Pulmonary artery endothelial cell (primary cell): ENCODE data around the gene ZNF766. TPM values are rescaled to one million over a fixed set of nuclear protein-coding genes. Genes with fewer than 3 reads are reported as not detected.
"Not testable (repeated sequence)": the region's sequence is repeated elsewhere in the genome, so short reads cannot be mapped to it uniquely, and the experiment has no call there.

ENCODE experiments used
- DNase-seq: peaks from one replicate; pipeline ENCODE4 v3.0.0-alpha.2; 2011; ENCODE audit warnings: low read depth, low spot score
- total RNA-seq: library from RNA; depleted of rRNA; stranded (reverse); fragments of >200 nt; gene quantifications from 2 replicates; pipeline ENCODE4 v1.2.3, GENCODE V29; 2014

The ZNF766 gene
- total RNA-seq: 9.1 and 10.6 TPM in 2 replicates

DNA sequence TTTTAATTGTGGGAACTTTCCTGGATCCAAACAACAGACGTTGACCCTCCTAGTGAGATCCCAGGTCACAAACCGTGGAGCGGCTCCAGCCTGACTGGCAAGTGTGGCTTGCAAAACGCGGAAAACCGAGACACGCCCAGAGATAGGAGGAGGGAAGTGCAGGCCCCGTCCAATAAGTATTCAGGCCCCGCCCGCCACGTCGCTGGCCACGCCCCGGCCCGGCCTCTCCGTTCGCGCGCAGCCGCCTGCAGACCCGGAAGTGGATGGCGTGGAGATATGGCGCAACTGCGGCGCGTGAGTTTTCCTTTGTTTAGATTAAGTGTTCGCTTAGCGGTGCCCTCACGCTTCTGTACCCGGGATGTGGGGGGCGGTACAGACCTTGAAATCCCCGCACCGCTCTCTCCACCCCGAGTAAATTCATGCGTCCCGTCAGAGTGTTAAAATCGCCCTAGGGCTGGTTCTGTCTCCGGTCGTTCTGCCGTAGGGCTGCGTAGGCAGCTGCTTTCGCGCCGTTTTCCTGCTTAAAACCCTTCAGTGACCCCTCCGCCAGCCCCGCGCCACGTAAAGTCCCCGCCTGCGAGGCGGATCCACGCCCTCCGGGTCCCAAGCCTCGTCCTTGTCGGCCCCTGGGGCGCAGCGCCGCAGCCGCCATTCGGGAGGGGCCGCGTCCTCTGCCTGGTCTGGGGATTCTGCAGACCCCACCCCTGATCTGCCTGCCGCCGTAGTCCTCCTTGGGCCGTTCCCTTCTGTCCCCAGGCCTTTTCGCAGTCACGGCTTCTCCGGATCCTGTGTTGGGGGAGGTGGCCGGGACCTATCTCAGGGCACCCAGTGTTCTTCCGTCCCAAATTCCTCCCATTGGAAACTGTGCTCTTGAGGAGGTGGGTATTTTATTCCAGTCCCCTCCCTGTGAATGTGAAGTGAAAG is at the start of gene ZNF766:
TSS of gene ZNF766 (plus strand) at position 250 of the 924 bp plus-strand sequence. CDS start at position 277, 27 bp downstream.
- DNase-seq: peak; percentile 80

DNA sequence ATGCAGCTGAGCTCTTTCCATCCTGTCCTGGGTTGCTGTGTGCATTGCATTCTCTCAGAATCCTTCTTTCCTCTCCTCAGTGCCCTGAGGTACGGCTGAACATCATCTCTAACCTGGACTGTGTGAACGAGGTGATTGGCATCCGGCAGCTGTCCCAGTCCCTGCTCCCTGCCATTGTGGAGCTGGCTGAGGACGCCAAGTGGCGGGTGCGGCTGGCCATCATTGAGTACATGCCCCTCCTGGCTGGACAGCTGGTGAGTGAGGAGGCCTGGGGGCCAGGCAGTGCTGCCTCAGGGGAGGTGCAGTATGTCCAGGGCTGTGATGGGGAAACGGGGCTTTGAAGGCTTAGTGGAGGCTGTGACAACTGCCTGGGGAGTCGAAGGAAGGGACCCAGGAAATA is 49.8 kb upstream of the ZNF766 start:
- no peak for DNase-seq

DNA sequence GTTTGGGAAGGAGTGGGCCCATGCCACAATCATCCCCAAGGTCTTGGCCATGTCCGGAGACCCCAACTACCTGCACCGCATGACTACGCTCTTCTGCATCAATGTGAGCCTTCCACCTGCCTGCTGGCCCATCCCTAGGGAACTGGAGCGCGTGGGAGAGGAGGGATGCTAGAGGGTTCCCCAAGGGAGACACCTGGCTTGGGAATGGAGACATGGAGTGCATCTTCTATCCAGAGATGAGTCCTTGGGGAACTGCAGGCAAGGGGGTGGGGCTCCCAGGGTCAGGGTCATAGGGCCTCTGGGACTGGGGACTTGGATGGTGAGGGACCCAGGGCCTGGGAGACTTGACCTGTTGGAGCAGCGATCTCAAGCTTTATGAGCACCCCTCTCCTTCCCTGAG is 48.4 kb upstream of the ZNF766 start:
- no peak for DNase-seq

DNA sequence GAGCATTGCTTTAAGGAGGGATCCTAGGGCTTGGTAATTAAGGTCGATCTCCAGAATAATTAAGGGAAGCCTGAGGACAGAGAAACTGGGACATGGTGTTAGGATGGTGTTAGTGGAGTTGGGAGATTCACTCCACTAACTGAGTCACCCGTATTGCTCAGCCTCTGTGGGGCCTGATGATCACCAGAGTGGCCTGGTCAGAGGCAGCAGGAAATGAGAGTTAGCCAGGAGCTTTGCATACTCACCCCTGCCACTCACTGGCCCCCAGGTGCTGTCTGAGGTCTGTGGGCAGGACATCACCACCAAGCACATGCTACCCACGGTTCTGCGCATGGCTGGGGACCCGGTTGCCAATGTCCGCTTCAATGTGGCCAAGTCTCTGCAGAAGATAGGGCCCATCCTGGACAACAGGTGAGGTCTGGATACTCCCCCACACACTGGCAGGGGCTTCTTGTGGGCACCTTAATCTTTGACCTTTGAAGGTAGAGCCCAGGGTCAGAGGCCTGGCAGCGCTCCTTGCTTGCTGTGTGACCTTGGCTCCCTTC is 47.5 kb upstream of the ZNF766 start:
- no peak for DNase-seq

DNA sequence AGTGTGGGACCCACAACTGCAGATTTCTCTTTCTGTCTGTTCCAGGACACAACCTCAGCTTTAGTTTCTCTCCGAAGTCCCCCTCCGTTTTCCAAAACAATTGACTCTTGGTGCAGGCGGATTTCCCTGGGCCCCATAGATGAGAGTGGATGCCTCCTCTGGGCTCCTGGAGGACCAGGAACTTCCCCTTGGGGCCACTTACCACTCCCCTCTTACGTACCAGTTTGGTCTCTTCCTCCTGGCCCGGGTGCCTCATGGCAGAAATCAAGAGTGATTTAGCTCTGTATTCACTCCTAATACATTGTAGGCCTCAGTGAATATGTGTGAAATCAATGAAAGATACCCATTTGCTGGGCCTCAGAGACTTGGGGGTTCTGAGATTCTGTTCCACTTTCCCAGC is 45.2 kb upstream of the ZNF766 start:
- no peak for DNase-seq

DNA sequence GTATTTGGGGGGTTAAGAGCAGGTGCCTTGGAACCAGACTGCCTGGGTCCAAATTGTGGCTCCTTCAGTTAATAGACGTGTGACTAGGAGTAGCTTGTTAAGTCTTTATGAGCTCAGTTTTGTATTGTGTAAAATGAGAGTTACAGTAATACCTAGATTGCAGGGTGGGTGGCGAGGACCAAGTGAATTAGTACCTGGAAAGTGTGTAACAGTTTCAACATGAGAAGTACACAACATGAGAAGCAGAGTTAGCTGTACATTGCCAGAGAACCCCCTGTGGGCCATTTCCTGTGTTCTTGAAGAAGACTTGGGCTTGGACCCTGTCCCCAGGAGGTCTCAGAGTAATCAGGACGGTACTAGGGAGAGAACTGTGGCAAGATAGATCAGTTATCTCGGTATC is 42.7 kb upstream of the ZNF766 start:
- no peak for DNase-seq

DNA sequence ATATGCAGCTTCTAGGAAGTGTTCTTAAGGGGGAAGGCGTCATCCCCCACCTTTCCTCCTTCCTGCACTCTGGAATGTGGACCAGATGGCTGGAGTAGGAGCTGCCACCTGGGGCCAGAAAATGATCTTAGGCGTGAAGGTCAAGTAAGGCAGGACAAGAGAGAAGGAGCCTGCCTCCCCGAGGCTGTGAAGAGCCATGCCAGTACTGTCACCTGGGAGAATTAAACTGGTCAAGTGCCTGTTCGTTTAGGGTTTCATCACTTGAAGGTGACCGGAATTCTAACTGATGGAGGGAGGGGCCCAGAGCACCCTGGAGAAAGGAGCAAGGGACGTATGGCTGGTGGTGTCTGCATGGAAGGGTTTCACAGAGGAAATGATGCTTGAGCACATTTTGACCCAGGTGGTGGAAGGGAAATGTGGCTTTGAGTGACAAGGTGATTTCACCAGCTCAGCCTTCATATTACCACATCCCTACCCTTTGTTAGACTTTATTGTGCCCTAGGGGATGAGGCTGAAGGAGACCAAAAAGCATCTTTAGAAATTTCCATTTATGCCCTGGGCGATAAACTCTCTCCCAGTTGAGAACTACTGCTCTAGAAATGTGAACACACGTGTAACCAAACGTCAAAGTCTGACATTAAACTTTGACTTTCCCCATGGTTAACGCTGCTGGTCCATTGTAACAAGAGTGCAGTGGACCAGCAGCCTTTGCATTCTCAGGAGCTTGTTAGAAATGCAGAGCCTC is 42.0 kb upstream of the ZNF766 start:
- no peak for DNase-seq

DNA sequence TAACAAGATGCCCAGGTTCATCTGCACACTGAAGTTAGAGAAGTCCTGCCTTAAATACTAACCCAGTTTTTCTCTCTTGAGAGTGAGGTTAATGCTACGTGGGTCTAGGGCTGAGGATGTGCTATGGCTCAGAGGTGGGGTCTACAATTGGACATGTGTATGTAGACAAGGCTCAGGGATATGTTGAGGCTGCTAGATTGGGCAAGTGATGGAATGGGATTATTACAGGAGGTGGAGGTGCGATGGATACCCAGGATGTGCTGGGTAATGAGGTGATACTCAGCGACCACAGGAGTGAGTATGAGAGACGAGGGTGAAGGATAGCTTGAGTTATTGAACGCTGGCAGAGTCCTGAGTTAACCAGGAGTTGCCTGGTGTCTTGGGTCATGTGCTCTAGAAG is 41.4 kb upstream of the ZNF766 start:
- DNase-seq: no peak

DNA sequence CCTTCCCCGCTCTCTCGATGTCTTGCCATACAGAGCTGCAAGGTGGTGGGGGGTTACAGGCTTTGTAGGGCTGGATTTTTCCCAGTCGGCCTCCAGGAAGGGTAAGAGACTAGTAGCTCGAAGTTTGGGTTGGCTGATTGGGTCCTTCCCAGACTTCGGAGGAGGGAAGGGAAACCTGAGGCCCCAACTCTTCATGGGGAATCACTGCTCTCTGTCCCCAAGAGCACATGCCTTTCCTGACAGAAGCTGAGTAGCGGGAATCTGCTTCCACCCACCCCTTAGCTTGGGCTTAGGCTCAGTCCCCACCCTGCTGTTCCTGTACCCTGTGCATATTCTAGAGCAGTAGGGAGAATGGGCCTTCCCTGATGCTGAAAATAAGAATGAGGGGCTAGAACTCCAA is 39.9 kb upstream of the ZNF766 start:
- no peak for DNase-seq

DNA sequence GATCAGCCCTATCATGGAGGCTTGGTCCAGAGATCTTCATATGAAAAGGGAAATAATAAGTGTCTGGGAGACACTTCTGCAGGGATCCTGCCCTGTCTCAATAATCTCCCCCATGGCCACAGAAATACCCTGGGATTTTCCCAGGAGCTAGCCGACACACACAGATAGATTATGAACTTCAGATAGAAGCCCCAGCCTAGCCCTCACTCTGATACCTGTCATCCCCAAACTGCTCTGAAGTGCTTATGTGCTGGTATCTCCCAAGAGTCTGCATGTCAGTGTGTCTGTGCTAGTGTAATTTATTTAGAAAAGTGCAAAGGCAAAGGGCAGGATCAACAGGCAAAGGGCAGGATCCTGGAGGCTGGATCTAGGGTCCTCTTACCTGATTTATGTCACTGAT is 38.7 kb upstream of the ZNF766 start:
- no peak for DNase-seq

DNA sequence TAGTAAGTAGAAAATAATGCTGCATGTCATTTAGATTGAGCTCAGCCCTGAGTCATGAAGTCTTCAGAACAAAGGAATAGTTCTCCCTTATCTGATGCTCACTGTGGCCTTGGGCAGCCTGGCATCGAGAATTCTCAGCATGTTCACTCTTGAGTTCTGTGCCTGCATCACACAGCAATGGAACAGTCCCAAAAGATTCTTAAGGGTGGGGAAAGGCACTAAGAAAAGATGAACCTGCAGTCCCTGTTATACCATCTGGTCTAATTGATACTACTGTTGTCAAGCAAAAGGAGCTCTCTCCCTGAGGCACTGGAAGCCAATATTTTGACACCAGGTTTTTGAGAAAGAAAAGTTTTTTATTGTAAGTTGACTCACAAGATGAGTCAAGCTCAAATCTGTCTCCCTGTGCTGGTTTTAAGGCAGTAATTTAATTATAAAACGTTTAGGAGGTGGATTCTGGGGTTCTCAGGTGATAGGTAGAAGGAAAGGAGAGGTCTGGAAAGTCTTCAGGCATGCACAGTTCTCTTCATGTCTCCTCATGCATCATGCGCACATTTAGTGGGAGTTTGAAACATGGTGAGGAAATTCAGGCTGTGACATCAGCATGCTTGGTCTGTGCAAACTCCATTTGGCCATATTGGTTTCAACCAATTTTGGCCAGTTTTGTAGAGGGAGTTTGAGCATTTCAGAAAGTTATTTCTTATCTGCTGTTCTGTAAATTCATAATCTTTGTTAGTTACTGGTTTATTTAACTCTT is 38.1 kb upstream of the ZNF766 start:
- no peak for DNase-seq

DNA sequence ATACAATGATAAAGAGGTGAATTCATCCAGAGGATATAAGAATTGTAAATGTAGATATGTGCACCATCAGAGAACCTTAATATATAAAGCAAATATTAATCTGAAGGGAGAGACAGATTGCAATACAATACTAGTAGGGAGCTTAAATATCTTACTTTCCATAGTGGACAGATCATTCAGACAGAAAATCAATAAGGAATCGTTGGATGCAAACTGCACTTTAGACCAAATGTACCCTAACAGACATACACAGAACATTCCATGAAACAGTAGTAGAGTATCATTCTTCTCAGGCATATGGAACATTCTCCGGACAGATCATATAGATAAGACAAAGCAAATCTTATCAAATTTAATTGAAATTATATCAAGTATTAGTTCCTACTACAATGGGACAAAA is 35.0 kb upstream of the ZNF766 start:
- no peak for DNase-seq

DNA sequence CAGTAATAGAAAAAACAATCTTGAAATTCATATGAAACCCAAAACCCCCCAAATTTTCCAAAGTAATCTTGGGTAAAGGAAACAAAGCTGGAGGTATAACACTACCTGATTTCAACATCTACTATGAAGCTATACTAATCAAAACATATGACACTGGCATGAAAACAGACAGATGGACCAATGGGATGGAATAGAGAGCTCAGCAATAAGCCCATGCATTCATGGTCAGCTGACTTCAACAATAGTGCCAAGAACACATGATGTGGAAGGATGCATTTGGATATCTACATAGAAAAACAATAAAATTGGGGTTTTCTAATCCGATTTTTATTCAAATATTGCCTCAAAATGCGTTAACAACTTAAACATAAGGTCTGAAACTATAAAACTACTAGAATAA is 32.2 kb upstream of the ZNF766 start:
- no peak for DNase-seq

DNA sequence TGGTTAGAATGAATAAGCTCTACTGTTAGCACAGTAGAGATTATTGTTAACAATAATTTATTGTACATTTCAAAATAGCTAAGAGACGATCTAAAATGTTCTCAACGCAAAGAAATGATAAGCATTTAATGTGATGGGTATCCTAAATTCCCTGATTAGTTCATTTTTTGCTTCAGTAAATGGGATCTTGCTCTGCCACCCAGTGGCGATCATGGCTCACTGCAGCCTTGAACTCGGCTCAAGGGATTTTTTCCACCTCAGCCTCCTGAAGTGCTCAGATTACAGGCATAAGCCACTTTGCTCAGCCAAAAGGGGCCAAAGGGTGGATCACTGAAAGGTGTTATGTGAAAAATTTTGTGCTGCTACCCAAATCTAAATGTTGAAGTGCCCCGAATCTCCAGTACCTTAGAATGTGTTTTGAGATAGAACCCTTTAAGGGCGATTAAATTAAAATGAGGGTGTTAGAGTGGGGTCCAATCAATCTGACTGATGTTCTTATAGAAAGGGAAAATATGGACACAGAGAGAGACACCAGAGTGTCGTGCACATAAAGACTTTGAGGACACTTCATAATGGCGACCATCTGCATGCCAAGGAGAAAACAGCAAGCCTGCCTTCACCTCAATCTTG is 31.5 kb upstream of the ZNF766 start:
- DNase-seq: peak; percentile 8

DNA sequence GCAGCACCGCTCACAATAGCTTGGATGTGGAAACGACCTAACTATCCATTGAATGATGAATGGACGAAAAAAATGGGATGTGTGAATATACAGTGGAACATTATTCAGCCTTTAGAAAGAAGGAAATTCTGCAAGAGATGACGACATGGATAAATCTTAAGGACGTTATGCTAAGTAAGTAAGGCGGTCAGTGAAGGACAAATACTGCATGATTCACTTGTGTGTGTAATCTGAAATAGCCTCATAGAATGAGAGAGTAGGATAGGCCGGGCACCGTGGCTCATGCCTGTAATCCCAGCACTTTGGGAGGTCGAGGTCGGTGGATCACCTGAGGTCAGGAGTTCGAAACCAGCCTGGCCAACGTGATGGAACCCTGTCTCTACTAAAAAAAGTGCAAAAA is 25.4 kb upstream of the ZNF766 start:
- DNase-seq: no peak

DNA sequence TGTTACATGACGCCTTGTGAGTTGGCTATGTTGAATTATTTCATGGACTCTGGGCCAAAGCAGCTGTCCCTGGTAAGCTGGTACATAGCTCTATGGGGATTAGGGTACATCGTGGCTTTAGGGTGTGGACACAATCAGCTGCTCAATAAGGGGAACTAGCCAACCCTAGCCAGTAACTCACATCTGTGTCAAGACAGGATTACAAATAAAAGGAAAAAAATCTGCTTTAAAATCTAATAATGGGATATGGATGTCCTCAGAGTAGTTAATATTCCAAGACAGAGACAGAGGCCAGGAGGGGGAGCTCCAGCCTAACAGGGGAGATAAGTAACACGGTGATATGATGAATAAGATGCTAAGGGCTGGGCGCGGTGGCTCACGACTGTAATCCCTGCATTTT is 21.1 kb upstream of the ZNF766 start:
- peak; percentile 17 for DNase-seq

DNA sequence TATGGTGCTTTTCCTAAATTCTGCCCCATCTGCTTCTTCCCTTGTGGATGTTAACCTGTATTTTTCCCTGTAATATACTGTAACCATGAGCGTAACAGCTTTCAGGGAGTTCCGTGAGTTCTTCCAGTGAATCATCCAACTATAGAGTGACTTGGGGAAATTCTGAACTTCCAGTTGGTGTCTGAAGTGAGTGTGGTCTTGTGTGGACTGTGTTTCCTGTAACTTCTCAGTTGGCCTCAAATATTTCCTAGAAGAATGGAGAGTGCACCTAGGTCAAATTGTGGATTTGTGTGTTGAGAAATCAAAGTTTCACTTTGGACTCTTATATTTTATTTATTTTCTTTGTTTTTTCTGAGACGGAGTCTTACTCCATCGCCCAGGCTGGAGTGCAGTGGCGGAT is 11.0 kb upstream of the ZNF766 start:
- DNase-seq: no peak

DNA sequence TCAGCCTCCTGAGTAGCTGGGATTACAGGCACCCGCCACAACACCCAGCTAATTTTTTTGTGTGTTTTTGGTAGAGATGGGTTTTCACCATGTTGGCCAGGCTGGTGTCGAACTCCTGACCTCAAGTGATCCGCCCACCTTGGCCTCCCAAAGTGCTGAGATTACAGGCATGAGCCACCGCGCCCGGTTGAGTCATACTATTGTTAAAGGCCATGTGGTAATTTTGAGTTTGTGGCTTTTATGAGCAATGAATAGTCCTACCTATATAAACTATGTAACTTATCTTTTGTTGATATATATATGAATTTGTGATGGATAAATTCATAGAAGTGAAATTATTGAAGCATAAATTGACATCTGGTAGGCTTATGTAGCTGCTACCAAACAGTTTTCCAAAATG is 3.8 kb upstream of the ZNF766 start:
- DNase-seq: not testable (repeated sequence)

DNA sequence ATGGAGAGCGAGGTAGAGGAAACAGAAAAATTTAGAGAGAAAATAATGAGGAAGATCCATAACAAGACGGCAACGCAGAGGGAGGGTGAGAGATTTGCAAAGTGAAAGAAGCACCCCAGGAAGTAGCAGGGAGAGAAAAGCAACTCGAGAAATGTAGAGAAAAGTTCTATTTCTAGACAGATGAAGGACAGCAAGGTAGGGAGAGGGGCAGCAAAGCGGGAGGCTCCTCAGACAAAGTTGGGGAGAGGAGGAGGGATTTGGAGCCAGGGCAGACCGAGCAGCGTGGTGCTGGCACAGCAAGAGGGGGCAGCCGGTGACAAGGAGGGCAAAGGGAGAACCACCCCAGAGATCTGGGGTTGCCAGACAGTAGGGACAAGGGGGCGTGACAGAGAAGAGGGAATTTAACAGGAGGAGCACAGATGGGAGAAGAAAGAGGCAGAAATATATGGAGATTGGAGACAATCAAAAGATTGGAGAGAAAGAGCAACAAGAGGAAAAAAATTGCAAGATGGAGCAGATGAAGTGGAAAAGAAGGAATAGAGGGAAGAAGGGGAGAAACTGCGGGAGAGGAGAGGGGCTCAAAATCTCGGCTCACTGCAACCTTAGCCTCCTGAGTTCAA is 989 bp downstream of the ZNF766 start:
- no peak for DNase-seq

DNA sequence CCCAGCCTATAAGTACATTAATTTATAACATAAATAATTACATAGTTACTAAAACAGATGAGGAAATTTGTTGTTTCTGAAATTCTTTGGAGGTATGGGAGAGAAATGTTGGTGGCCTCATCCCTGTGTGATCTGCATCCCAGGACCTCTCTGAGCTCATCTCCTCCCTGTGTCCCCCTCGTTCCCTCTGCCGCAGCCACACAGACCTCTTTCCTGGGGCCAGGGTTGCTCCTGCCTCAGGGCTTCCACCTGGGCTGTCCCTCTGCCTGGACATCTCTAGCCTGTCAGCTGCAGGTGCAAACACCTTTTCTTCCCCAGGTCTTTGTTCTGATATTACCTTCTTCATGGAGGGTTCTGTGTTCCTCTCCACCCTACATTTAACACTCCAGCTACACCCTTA is 3.9 kb downstream of the ZNF766 start:
- DNase-seq: no peak

DNA sequence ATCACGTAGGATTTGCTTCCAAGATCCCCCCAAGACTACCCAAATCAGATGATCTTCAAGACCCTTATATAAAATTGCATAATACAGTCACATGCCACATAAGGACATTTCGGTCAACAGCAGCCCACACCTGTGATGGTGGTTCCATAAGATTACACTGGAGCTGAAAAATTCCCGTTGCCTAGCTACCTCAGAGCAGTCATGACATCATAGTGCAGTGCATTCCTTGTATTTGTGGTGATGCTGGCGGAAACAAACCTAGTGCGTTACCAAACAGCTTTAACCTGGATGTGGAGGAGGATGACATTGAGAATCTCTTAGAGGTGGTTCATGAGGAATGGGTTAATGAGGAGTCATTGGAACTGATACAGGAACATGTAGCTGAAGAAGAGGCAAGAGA is 4.8 kb downstream of the ZNF766 start:
- no peak for DNase-seq
